Measurements from ENCODE around the gene ASAP2. TPM values are rescaled to one million over a fixed set of nuclear protein-coding genes. Genes with fewer than 3 reads are reported as not detected.

Gene ASAP2
- total RNA-seq, 4 donors from 2014 or later = 33.2 to 62.1 (median 54.5) TPM

- no peaks in the 10 kb centered on the region for H3K9me3 ChIP-seq
- intact Hi-C loops (cut with DNase I; ENCODE audit: low total_unique reads) (no loop called here), in situ Hi-C loops (cut with MboI; ENCODE audit: low pct_ligation_motif_present in 1 of 4, low pct_unique_long_range_greater_than_20kb in 1 of 4, low sequenced_read_pairs in 3 of 4) (no loop called here)
- DNase-seq = no peak
- 97 to 100% methylated on average over 1 of the region's 1 CpG for WGBS, 2 donors (ENCODE audit: low coverage in 1 of 2)
- no peak for TF ChIP-seq POLR2A (IDR thresholded peaks at IDR 0.05)
- TF ChIP-seq POLR2AphosphoS5 (IDR thresholded peaks at IDR 0.05) = no peak
- TF ChIP-seq CTCF (IDR thresholded peaks at IDR 0.05) = no peak
- H3K4me1 ChIP-seq = no peaks in the 10 kb centered on the region
- no peak overlapping the region for H3K27ac ChIP-seq
- no peaks in the 10 kb centered on the region for H3K27me3 ChIP-seq
- no peak overlapping the region for H3K4me3 ChIP-seq
- H3K36me3 ChIP-seq = peaks cover 0 to 50% (median 13%) of the 10 kb centered on the region in 4 donors
These were observed 232.9 kb downstream of the ASAP2 start for GRCh38 chr2:9439536-9439935.

GRCh38 chr2:9440058-9440727, 233.6 kb downstream of the ASAP2 start:
- Histone ChIP-seq H3K4me1 (no peaks in the 10 kb centered on the region), H3K9me3 (no peaks in the 10 kb centered on the region), H3K27ac (no peak overlapping the region), H3K4me3 (no peak overlapping the region), H3K36me3 (peaks cover 0 to 50% (median 13%) of the 10 kb centered on the region in 4 donors), H3K27me3 (no peaks in the 10 kb centered on the region)
- 76 to 80% methylated on average over 1 of the region's 1 CpG for WGBS, 2 donors (ENCODE audit: low coverage in 1 of 2)
- DNase-seq = no peak
- in situ Hi-C loops (cut with MboI; ENCODE audit: low pct_ligation_motif_present in 1 of 4, low pct_unique_long_range_greater_than_20kb in 1 of 4, low sequenced_read_pairs in 3 of 4) = no loop called here
- intact Hi-C loops (cut with DNase I; ENCODE audit: low total_unique reads) = no loop called here
- TF ChIP-seq POLR2AphosphoS5 (IDR thresholded peaks at IDR 0.05) = no peak
- TF ChIP-seq EP300 (IDR thresholded peaks at IDR 0.05; ENCODE audit: low read depth) = no peak
- TF ChIP-seq POLR2A (IDR thresholded peaks at IDR 0.05) = no peak
- TF ChIP-seq CTCF (IDR thresholded peaks at IDR 0.05) = no peak

- in situ Hi-C loops (cut with MboI; ENCODE audit: low pct_ligation_motif_present in 1 of 4, low pct_unique_long_range_greater_than_20kb in 1 of 4, low sequenced_read_pairs in 3 of 4) = no loop called here
- WGBS, 2 donors (ENCODE audit: low coverage in 1 of 2) = 50 to 52% methylated on average over 3 of the region's 3 CpGs
- no peak overlapping the region for H3K27ac ChIP-seq
- H3K9me3 ChIP-seq = no peaks in the 10 kb centered on the region
- no peak for TF ChIP-seq POLR2A (IDR thresholded peaks at IDR 0.05)
- no peak for TF ChIP-seq POLR2AphosphoS5 (IDR thresholded peaks at IDR 0.05)
- no peak for TF ChIP-seq CTCF (IDR thresholded peaks at IDR 0.05)
- no peak for TF ChIP-seq EP300 (IDR thresholded peaks at IDR 0.05; ENCODE audit: low read depth)
- DNase-seq = no peak
- H3K4me1 ChIP-seq = no peaks in the 10 kb centered on the region
- intact Hi-C loops (cut with DNase I; ENCODE audit: low total_unique reads) = no loop called here
- no peak overlapping the region for H3K4me3 ChIP-seq
- no peaks in the 10 kb centered on the region for H3K27me3 ChIP-seq
- H3K36me3 ChIP-seq = peaks cover 0 to 50% (median 11%) of the 10 kb centered on the region in 4 donors
These were observed 234.9 kb downstream of the ASAP2 start for GRCh38 chr2:9441556-9441955.

- in situ Hi-C loops (cut with MboI; ENCODE audit: low pct_ligation_motif_present in 1 of 4, low pct_unique_long_range_greater_than_20kb in 1 of 4, low sequenced_read_pairs in 3 of 4) = no loop called here
- H3K27me3 ChIP-seq = no peaks in the 10 kb centered on the region
- intact Hi-C loops (cut with DNase I; ENCODE audit: low total_unique reads) = no loop called here
- H3K4me1 ChIP-seq = no peaks in the 10 kb centered on the region
- 88 to 90% methylated on average over 5 of the region's 5 CpGs for WGBS, 2 donors (ENCODE audit: low coverage in 1 of 2)
- TF ChIP-seq EP300 (IDR thresholded peaks at IDR 0.05; ENCODE audit: low read depth) = no peak
- no peak for TF ChIP-seq CTCF (IDR thresholded peaks at IDR 0.05)
- TF ChIP-seq POLR2A (IDR thresholded peaks at IDR 0.05) = no peak
- TF ChIP-seq POLR2AphosphoS5 (IDR thresholded peaks at IDR 0.05) = no peak
- no peak overlapping the region for H3K27ac ChIP-seq
- no peaks in the 10 kb centered on the region for H3K9me3 ChIP-seq
- H3K4me3 ChIP-seq = no peak overlapping the region
- peaks cover 0 to 41% (median 3%) of the 10 kb centered on the region in 4 donors for H3K36me3 ChIP-seq
- DNase-seq = no peak
These were observed 236.9 kb downstream of the ASAP2 start for GRCh38 chr2:9443526-9443925.

Data from transverse colon (tissue), 4 donors.